Gastrocnemius medialis (tissue), 4 donors: ENCODE measurements around the gene ATG14. TPM values are rescaled to one million over a fixed set of nuclear protein-coding genes. Genes with fewer than 3 reads are reported as not detected.

Experiments
- ATAC-seq, 2 donors: fragments of 150-250 bp; one replicate each; pipeline ENCODE4 v1.9.1; 2016
- DNase-seq, 2 donors: peaks; one replicate each; pipeline ENCODE4 v3.0.0-alpha.2; 2019
- H3K27ac ChIP-seq, 4 donors: fragments of 200-600 bp; sonication (generic); 1 replicate in 1 of 4; 2 replicates in 3 of 4; pipeline ENCODE4 v1.5.1; 2016 to 2018; ENCODE audit warnings: mild to moderate bottlenecking in 2 of 4, moderate library complexity in 1 of 4
- H3K27me3 ChIP-seq, 3 donors: fragments of 200-600 bp; sonication (generic) in 2 of 3; 1 replicate in 1 of 3; 2 replicates in 2 of 3; pipeline versions ENCODE4 v1.5.1 to v1.6.0; 2016 to 2019; ENCODE audit warnings: mild to moderate bottlenecking in 1 of 3, moderate library complexity in 1 of 3
- H3K36me3 ChIP-seq, 2 donors: fragments of 200-600 bp; sonication (generic) in 1 of 2; one replicate each; pipeline ENCODE4 v1.5.1; 2017 to 2018
- H3K4me1 ChIP-seq, 2 donors: fragments of 200-600 bp; sonication (generic) in 1 of 2; one replicate each; pipeline ENCODE4 v1.5.1; 2016 to 2017; ENCODE audit warnings: mild to moderate bottlenecking in 2 of 2
- H3K4me3 ChIP-seq, 4 donors: fragments of 200-600 bp; sonication (generic) in 3 of 4; 1 replicate in 1 of 4; 2 replicates in 3 of 4; pipeline ENCODE4 v1.5.1; 2016 to 2019; ENCODE audit warnings: mild to moderate bottlenecking in 2 of 4
- H3K9me3 ChIP-seq, 3 donors: fragments of 200-600 bp; sonication (generic) in 2 of 3; 1 replicate in 1 of 3; 2 replicates in 2 of 3; pipeline ENCODE4 v1.5.1; 2016 to 2019
- CTCF ChIP-seq, 5 experiments: fragments of 450-650 bp in 3 of 5; fragments of 200-600 bp in 2 of 5; sonication (generic) in 2 of 5; IDR thresholded peaks in 4 of 5; conservative IDR thresholded peaks in 1 of 5; 1 replicate in 4 of 5; 2 replicates in 1 of 5; pipeline ENCODE4 v1.5.1; 2016 to 2019; ENCODE audit warnings: antibody characterized with exemption in 5 of 5, mild to moderate bottlenecking in 3 of 5, moderate library complexity in 3 of 5
- POLR2A ChIP-seq, 2 donors: fragments of 450-650 bp; IDR thresholded peaks; one replicate each; pipeline ENCODE4 v1.6.1; 2017; ENCODE audit warnings: antibody characterized with exemption in 2 of 2, mild to moderate bottlenecking in 2 of 2, moderate library complexity in 2 of 2
- in situ Hi-C, 4 donors: fragments of 200-750 bp; cut with MboI; loops; one replicate each; pipeline versions ENCODE4 v1.15.0 to v1.8.0; 2017; ENCODE audit warnings: low sequenced_read_pairs in 4 of 4
- intact Hi-C: fragments of 100-400 bp; cut with DNase I; formaldehyde crosslinking; loops from one replicate; pipeline ENCODE4 v1.15.1; 2023; ENCODE audit warnings: low total_unique reads
- total RNA-seq, 4 donors: library from RNA; depleted of rRNA; stranded (reverse); fragments of >200 nt; gene quantifications; one replicate each; pipeline versions ENCODE4 v1.1.0 to v1.2.3, GENCODE V29; 2016

The ATG14 gene
- total RNA-seq, 4 donors from 2014 or later, result 12.6 to 20.0 (median 15.6) TPM

GRCh38 chr14:55436931-55437330 is 25.3 kb upstream of the ATG14 start:
- Histone ChIP-seq H3K4me1 (no peaks in the 10 kb centered on the region), H3K9me3 (no peaks in the 10 kb centered on the region), H3K27ac (no peak overlapping the region), H3K4me3 (no peak overlapping the region), H3K27me3 (no peaks in the 10 kb centered on the region), H3K36me3 (no peaks in the 10 kb centered on the region)
- in situ Hi-C loops, result loop anchor here (10.0 to 25.0 kb wide), 4 partner anchors 182 to 1050 kb away; no protein-coding TSS in a partner anchor
- ATAC-seq (no peak), DNase-seq (no peak)
- no peak for TF ChIP-seq POLR2A (IDR thresholded peaks at IDR 0.05)
- no peak for TF ChIP-seq CTCF (IDR thresholded peaks at IDR 0.05 in 4 of 5, conservative IDR thresholded peaks at IDR 0.05 in 1 of 5)
- intact Hi-C loops, result no loop called here

GRCh38 chr14:55436519-55436918 is 24.9 kb upstream of the ATG14 start:
- H3K27ac ChIP-seq, result no peak overlapping the region
- no peaks in the 10 kb centered on the region for H3K36me3 ChIP-seq
- TF ChIP-seq POLR2A (IDR thresholded peaks at IDR 0.05) (no peak), CTCF (IDR thresholded peaks at IDR 0.05 in 4 of 5, conservative IDR thresholded peaks at IDR 0.05 in 1 of 5) (no peak)
- no peaks in the 10 kb centered on the region for H3K9me3 ChIP-seq
- H3K27me3 ChIP-seq, result no peaks in the 10 kb centered on the region
- no peaks in the 10 kb centered on the region for H3K4me1 ChIP-seq
- ATAC-seq (no peak), DNase-seq (no peak)
- in situ Hi-C loops, result loop anchor here (10.0 to 25.0 kb wide), 4 partner anchors 182 to 1051 kb away; no protein-coding TSS in a partner anchor
- intact Hi-C loops, result no loop called here
- no peak overlapping the region for H3K4me3 ChIP-seq

GRCh38 chr14:55434805-55435174 is 23.2 kb upstream of the ATG14 start:
- intact Hi-C loops, result loop anchor here (5.0 kb wide), 1 partner anchor 82 kb away; no protein-coding TSS in a partner anchor
- no peak for TF ChIP-seq POLR2A (IDR thresholded peaks at IDR 0.05)
- no peak for TF ChIP-seq CTCF (IDR thresholded peaks at IDR 0.05 in 4 of 5, conservative IDR thresholded peaks at IDR 0.05 in 1 of 5)
- no peak for ATAC-seq

DNA sequence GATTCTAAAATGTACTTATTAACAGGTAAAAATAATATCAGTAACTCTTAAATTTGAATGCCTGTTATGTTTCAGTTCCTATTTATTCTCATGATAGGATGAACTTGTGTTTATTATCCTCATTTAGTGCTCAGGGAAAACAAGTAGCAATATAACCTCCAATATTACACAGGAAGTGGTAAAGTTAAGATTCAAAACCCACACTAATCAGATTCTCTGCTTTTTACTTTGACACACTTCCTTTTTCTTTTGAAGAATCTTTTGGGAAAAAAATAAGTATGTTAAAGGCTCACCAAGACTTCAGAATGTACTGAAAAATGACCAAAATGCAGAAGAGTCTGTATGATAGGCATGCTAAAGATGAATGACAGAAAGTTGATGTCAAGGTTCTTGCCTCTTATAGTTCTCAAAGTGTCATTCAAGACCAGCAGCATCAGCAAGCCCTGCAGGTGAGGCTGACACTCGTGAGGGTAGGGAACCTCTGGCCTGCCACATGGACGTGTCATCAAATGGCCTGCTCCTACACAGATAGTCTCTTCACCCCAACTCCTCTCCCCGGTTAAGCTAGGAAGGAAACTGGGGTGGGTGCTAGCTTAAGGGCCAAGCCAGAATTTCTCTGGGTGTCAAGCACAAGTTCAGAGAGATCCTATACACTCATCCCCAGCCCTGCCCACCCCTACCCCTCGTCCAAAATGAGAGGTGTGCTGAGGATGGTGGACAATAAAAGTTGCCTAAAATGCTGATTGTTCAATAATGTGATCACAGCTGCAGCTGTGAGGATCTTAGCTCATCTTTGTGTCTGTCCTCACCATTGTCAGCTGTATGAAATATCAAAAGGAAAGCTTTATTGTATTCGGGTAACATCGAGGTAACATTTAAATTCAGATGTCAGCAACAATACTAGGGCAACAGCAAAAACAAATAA is 22.5 kb upstream of the ATG14 start:
- H3K9me3 ChIP-seq, result no peaks in the 10 kb centered on the region
- no peak overlapping the region for H3K27ac ChIP-seq
- ATAC-seq (no peak), DNase-seq (no peak)
- no peak overlapping the region for H3K4me3 ChIP-seq
- no peaks in the 10 kb centered on the region for H3K36me3 ChIP-seq
- no peaks in the 10 kb centered on the region for H3K4me1 ChIP-seq
- intact Hi-C loops, result loop anchor here (5.0 kb wide), 1 partner anchor 82 kb away; no protein-coding TSS in a partner anchor
- H3K27me3 ChIP-seq, result no peaks in the 10 kb centered on the region
- TF ChIP-seq CTCF (IDR thresholded peaks at IDR 0.05 in 4 of 5, conservative IDR thresholded peaks at IDR 0.05 in 1 of 5) (no peak), POLR2A (IDR thresholded peaks at IDR 0.05) (no peak)
- in situ Hi-C loops, result loop anchor here (5.0 to 25.0 kb wide), 5 partner anchors 179 to 1053 kb away; no protein-coding TSS in a partner anchor

More at GRCh38 chr14:55434805-55435174, 23.2 kb upstream of the ATG14 start:
- Histone ChIP-seq H3K36me3 (no peaks in the 10 kb centered on the region), H3K4me3 (no peak overlapping the region), H3K27me3 (no peaks in the 10 kb centered on the region), H3K4me1 (no peaks in the 10 kb centered on the region), H3K27ac (no peak overlapping the region), H3K9me3 (no peaks in the 10 kb centered on the region)
- in situ Hi-C loops, result loop anchor here (5.0 to 25.0 kb wide), 5 partner anchors 180 to 1053 kb away; no protein-coding TSS in a partner anchor
- no peak for DNase-seq
